K562 (cell line): ENCODE results near the gene CDC45. TPM values are rescaled to one million over a fixed set of nuclear protein-coding genes. Genes with fewer than 3 reads are reported as not detected.

Experiments used
- ARID2 ChIP-seq: fragments of 450-650 bp; IDR thresholded peaks from 2 replicates; pipeline ENCODE4 v1.6.1; 2017; ENCODE audit warnings: antibody characterized with exemption, mild to moderate bottlenecking
- E2F3 ChIP-seq: fragments of 250-450 bp; sonication (Bioruptor Pico); IDR thresholded peaks from 2 replicates; pipeline ENCODE4 v1.4.0; 2020; ENCODE audit warnings: mild to moderate bottlenecking
- ESRRA ChIP-seq: fragments of 450-650 bp; IDR thresholded peaks from 2 replicates; pipeline ENCODE4 v1.6.1; 2014; ENCODE audit warnings: low read depth, mild to moderate bottlenecking, moderate library complexity, borderline replicate concordance
- FOXO4 ChIP-seq: fragments of 450-650 bp; formaldehyde crosslinking; IDR thresholded peaks from 2 replicates; pipeline ENCODE4 v1.4.0; 2020; ENCODE audit warnings: mild to moderate bottlenecking, moderate library complexity
- HDAC1 ChIP-seq, 2 experiments: fragments of 450-650 bp; IDR thresholded peaks; 2 replicates each; pipeline ENCODE4 v1.6.1; 2016 to 2017; ENCODE audit warnings: inconsistent platforms in 1 of 2, mild to moderate bottlenecking in 1 of 2, moderate library complexity in 1 of 2
- HDAC8 ChIP-seq: fragments of 450-650 bp; IDR thresholded peaks from 2 replicates; pipeline ENCODE4 v1.6.1; 2016; ENCODE audit warnings: mild to moderate bottlenecking, missing genetic modification characterization, moderate library complexity, missing compliant biosample characterization
- LARP7 ChIP-seq: fragments of 450-650 bp; IDR thresholded peaks from 2 replicates; pipeline ENCODE4 v1.6.1; 2016
- MTA3 ChIP-seq: fragments of 450-650 bp; formaldehyde crosslinking; IDR thresholded peaks from 2 replicates; pipeline ENCODE4 v1.6.1; 2017; ENCODE audit warnings: mild to moderate bottlenecking, borderline replicate concordance
- MYC ChIP-seq, 2 experiments: fragments of 250-450 bp in 1 of 2; sonication (Bioruptor Pico) in 1 of 2; IDR thresholded peaks; 2 replicates each; pipeline versions ENCODE4 v1.5.1 to v1.6.1; 2012 to 2021; ENCODE audit warnings: low read depth in 2 of 2, borderline replicate concordance in 1 of 2, improper control_type of control experiment in 1 of 2, low read length in 1 of 2, mild to moderate bottlenecking in 1 of 2, moderate library complexity in 1 of 2
- NFIC ChIP-seq: fragments of 450-650 bp; IDR thresholded peaks from 2 replicates; pipeline ENCODE4 v1.6.1; 2017; ENCODE audit warnings: mild to moderate bottlenecking, inconsistent platforms
- PHF20 ChIP-seq: fragments of 450-650 bp; IDR thresholded peaks from 2 replicates; pipeline ENCODE4 v1.6.1; 2018; ENCODE audit not compliant: partially characterized antibody
- PHF8 ChIP-seq: fragments of 200-600 bp; sonication (generic); IDR thresholded peaks from 2 replicates; pipeline ENCODE4 v1.6.1; 2012; ENCODE audit warnings: mixed run types, mild to moderate bottlenecking, inconsistent platforms, low read length, moderate library complexity, borderline replicate concordance
- POLR2A ChIP-seq: fragments of 450-650 bp; conservative IDR thresholded peaks from 2 replicates; pipeline ENCODE4 v1.6.1; 2016
- RFX1 ChIP-seq: fragments of 450-650 bp; IDR thresholded peaks from 2 replicates; pipeline ENCODE4 v1.6.1; 2016; ENCODE audit warnings: mild to moderate bottlenecking, moderate library complexity
- ZBTB5 ChIP-seq: fragments of 450-650 bp; IDR thresholded peaks from 2 replicates; pipeline ENCODE4 v1.6.1; 2017; ENCODE audit warnings: antibody characterized with exemption
- ZNF133 ChIP-seq: fragments of 250-450 bp; sonication (Bioruptor Pico); IDR thresholded peaks from 2 replicates; pipeline ENCODE4 v1.4.0; 2020; ENCODE audit warnings: mild to moderate bottlenecking
- ZNF398 ChIP-seq: fragments of 250-450 bp; sonication (Bioruptor Pico); IDR thresholded peaks from 2 replicates; pipeline ENCODE4 v1.8.0; 2021; ENCODE audit warnings: moderate library complexity, mild to moderate bottlenecking, inconsistent platforms
- polyA plus RNA-seq, 8 experiments: library from polyadenylated mRNA; depleted of rRNA in 4 of 8; stranded (reverse) in 5 of 8; unstranded in 3 of 8; fragments of >200 nt; fragmentation: Nextera tagmentation in 2 of 8; fragmentation: Illumina TruSeq in 1 of 8; extraction: Ambion mirVana in 2 of 8; extraction: Trizol in 1 of 8; gene quantifications; 2 replicates each; pipeline versions ENCODE4 v1.2.1 to v1.2.3, GENCODE V29; 2011 to 2014; ENCODE audit warnings: inconsistent platforms in 1 of 8, missing spikeins in 1 of 8
- total RNA-seq, 7 experiments: library from RNA; depleted of rRNA in 6 of 7; stranded (reverse); fragments of >200 nt in 6 of 7; fragmentation: Illumina TruSeq in 2 of 7; extraction: Trizol in 2 of 7; gene quantifications; 2 replicates each; pipeline versions ENCODE4 v1.2.1 to v1.2.3, GENCODE V29; 2011 to 2021; ENCODE audit warnings: low replicate concordance in 1 of 7
- TF ChIP-seq, protein P1 (sequence below), 2 experiments: fragments of 150-350 bp in 1 of 2; IDR thresholded peaks; 2 replicates each; pipeline ENCODE4 v1.6.1; 2012 to 2016; ENCODE audit warnings: low read depth in 2 of 2, low read length in 2 of 2, mild to moderate bottlenecking in 1 of 2, moderate library complexity in 1 of 2
- TF ChIP-seq, protein P2 (sequence below): fragments of 450-650 bp; IDR thresholded peaks from 2 replicates; pipeline ENCODE4 v1.6.1; 2016; ENCODE audit warnings: low read depth, mild to moderate bottlenecking, moderate library complexity

CDC45 gene
- total and polyA plus RNA-seq, 9 of the 15 experiments (the other 6 are each of a cell fraction or from before 2014, with no cell fraction given), result 251 to 580 (median 410) TPM

GRCh38 chr22:19430890-19431541 lies 48.7 kb upstream of the CDC45 start (continued):
- TF ChIP-seq MYC (IDR thresholded peaks at IDR 0.05; ENCODE audit: low read depth, low read length), result peak; percentile 95
- peak; percentile 98 for TF ChIP-seq MYC (CRISPR knock-in tag; IDR thresholded peaks at IDR 0.05; ENCODE audit: borderline replicate concordance, low read depth)
- no peak for TF ChIP-seq MTA3
- no peak for TF ChIP-seq POLR2A
- peak; percentile 35; the same call in 1 of the 2 replicates for TF ChIP-seq PHF8
- TF ChIP-seq ZNF398, result no peak
- TF ChIP-seq ZBTB5, result no peak
- no peak for TF ChIP-seq FOXO4 (CRISPR knock-in tag)
- TF ChIP-seq NFIC, result no peak
- peak; percentile 72 for TF ChIP-seq HDAC8 (tag)
- TF ChIP-seq, protein P1, sequence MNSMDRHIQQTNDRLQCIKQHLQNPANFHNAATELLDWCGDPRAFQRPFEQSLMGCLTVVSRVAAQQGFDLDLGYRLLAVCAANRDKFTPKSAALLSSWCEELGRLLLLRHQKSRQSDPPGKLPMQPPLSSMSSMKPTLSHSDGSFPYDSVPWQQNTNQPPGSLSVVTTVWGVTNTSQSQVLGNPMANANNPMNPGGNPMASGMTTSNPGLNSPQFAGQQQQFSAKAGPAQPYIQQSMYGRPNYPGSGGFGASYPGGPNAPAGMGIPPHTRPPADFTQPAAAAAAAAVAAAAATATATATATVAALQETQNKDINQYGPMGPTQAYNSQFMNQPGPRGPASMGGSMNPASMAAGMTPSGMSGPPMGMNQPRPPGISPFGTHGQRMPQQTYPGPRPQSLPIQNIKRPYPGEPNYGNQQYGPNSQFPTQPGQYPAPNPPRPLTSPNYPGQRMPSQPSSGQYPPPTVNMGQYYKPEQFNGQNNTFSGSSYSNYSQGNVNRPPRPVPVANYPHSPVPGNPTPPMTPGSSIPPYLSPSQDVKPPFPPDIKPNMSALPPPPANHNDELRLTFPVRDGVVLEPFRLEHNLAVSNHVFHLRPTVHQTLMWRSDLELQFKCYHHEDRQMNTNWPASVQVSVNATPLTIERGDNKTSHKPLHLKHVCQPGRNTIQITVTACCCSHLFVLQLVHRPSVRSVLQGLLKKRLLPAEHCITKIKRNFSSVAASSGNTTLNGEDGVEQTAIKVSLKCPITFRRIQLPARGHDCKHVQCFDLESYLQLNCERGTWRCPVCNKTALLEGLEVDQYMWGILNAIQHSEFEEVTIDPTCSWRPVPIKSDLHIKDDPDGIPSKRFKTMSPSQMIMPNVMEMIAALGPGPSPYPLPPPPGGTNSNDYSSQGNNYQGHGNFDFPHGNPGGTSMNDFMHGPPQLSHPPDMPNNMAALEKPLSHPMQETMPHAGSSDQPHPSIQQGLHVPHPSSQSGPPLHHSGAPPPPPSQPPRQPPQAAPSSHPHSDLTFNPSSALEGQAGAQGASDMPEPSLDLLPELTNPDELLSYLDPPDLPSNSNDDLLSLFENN (IDR thresholded peaks at IDR 0.05; ENCODE audit: low read depth in 2 of 2, low read length in 2 of 2), result no peak; a peak in 1 of 4 replicates
- TF ChIP-seq, protein P2, sequence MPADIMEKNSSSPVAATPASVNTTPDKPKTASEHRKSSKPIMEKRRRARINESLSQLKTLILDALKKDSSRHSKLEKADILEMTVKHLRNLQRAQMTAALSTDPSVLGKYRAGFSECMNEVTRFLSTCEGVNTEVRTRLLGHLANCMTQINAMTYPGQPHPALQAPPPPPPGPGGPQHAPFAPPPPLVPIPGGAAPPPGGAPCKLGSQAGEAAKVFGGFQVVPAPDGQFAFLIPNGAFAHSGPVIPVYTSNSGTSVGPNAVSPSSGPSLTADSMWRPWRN, result no peak
- TF ChIP-seq LARP7, result no peak
- no peak for TF ChIP-seq ARID2
- TF ChIP-seq ZNF133 (CRISPR knock-in tag), result 0 out of 2 replicates have a peak, but pooled peaks have one; percentile 11
- no peak for TF ChIP-seq ESRRA
- TF ChIP-seq RFX1, result no peak
- TF ChIP-seq PHF20, result no peak
- TF ChIP-seq E2F3, result peak; percentile 82
- no peak for TF ChIP-seq HDAC1 (IDR thresholded peaks at IDR 0.05)
